Putamen (tissue), 1 donor: Measurements from ENCODE around the gene TUBA1C.

Experiments
- DNase-seq: peaks from one replicate; pipeline ENCODE4 v3.0.0-alpha.2; 2016; ENCODE audit warnings: low spot score

The TUBA1C gene

DNA sequence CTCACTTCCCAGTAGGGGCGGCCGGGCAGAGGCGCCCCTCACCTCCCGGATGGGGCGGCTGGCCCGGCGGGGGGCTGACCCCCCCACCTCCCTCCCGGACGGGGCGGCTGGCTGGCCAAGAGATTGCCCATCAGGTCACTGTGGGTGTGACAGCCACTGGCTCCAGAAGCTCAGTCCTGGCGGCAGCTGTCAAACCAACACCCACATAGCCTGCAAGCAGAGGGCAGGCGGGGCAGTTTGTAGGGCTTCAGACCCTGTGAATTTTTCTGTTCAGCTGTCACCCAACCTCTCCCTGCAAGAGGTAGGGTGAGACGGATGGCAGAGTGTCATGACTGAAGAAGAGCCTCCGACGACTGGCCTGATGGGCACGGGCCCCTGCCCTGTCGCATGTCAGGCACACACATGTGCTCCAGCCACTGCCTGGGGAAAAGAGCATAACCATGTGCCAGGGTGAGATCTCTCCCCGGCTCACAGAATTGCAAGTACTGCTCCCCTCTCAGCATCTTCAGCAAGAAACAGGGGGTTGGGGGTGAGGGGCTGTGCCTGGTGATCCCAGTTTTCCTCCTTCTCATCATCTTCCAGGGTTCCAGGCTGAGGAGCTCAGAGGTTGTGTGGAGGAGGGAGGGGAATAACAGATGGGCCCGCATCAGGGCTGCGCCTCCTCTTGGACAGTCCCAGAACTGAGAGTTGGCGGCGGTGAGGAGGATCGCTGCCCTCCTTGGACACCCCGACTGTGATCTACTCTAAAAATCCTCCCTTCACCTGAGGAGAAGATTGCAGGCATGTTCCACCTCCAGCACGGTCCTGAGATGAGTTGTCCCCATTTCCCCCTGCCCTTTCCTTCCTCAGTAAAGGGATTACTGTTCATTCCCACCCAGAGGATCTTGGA, 18.9 kb downstream of the TUBA1C start:
- no peak for DNase-seq

DNA sequence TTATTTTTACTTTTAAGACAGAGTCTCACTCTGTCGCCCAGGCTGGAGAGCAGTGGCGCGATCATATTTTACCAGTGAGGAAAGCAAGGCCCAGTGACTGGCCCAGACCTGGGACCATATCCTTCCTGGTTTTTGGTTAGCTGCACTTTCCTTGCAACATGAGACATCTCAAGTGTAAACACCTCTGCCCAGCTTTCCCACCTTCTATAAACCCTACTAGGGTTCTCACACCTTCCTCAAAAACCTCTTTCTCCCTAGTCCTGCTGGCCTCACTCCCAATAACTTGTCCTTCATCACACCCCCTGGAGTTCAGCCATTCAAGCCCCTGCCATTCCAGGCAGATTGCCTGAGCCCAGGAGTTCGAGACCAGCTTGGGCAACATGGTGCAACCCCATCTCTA, 19.8 kb downstream of the TUBA1C start:
- no peak for DNase-seq

DNA sequence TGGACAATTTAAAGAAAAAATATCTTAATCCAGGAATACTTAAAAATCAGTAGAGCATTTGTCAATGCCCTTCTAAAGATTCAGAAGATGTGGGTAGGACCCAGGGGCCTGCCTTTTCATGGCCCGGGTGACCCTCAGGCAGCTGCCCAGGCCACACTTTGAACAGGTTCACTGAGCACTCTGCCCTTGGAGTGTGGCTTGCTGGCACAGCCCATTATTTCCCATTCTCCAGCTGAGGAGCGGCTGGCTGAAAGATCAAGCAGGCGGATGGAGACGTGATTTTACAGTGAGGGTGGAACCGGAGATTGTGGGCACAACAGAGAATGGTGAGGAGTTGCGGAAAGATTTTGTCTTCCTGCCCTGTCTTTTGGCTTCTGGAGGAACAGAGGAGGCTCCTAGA, 23.0 kb downstream of the TUBA1C start:
- DNase-seq = no peak

DNA sequence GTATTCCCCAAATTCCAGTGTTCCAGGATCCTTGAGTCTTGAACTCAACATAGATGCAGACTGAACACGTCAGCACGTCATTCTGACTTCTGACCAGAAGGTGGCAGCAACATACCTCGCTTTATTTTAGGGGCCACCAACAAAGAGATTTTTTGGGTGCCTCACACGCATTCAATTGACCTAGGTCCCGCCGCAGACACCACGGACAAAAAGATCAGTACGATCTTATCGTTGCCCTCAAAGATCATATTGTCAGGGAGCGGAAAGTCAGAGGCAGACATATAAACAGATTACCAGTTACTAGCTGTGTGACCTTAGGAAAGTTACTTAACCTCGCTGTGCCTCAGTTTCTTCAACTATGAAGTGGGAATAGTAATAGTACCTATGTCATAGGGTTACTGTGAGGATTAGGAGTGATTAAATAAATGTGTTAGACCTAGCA, 23.6 kb downstream of the TUBA1C start:
- DNase-seq = no peak

DNA sequence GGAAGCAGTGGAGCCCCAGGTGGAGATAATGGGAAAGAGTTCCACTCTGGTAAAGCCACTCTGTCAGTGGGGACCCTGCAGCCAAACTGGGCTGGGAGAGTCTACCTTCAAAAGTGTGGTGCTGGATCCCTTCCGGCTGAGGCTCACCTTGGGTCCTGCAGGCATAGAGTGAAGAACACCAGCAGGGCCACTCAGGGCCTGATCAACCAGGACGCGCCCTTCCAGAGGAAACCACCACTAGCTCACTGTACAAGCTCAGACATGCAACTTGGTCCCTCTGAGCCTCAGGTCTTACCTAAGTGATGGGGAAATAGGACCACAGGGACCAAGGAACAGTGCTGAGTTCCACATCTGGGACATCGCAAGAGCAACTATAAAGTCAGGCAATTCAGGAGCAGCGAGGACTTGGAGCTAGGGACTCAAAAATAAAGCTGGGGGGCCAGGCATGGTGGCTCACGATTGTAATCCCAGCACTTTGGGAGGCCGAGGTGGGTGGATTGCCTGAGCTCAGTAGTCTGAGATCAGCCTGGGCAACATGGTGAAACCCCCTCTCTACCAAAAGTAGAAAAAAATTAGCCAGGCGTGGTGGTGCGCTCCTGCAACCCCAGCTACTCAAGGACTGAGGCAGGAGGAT, 24.2 kb downstream of the TUBA1C start:
- DNase-seq = no peak

DNA sequence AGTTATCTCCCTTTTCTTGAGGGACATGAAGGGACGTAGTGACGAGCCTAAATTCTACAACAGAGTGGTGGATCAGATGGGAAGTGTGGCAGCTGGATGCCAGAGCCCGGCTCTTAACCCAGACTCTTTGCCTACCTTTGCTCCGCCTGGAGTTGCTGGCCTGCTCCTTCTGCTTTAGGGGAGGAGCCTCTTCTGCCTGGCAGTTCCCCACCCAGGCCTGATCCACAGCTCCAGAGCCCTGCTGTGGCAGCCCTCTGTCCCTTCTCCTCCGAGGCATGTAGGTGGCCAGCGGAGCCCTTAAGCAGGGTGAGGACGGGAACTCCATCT, 27.8 kb downstream of the TUBA1C start:
- no peak for DNase-seq

DNA sequence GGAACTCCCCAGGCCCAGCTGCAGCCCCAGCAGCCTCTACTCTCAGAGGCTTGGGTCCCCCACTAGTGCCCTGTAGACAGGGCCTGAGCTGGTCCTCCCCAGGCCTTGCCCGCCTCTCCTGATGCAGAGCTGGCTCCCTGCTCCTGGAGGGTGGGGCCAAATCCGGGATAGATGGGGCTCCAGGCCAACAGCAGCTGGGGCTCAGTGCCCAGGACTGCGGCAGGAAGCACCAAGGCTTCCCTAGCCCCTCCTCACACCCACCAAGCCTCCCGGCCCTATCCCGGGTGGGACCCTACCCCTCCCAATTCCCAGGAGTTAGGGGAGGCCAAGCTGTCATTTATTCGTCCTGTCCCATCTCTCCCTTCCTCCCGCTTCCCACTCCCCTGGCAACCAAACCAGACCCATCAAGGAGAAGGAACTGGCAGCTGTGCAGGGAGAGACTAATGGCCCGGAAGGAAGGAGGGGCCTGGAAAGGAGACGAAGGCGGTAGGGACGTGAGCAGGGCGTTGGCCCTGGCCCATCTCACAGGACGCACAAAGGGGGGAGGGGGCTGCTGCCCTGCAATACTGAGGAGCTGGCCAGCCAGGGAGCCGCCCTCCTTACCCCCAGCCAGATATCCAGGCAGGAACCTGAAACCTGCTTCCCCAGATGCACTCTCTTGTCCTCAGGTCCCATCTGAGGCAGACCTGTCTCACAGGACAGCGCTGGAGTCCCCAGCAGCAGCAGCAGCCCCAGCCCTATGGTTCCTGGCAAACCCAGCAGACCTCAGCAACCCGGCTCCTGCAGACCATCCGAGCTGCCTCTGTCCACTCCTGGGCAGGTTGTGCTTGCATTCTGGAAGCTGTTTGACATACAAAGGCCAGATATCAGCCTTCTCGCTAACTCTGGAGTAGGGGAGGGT, 28.4 kb downstream of the TUBA1C start:
- no peak for DNase-seq

DNA sequence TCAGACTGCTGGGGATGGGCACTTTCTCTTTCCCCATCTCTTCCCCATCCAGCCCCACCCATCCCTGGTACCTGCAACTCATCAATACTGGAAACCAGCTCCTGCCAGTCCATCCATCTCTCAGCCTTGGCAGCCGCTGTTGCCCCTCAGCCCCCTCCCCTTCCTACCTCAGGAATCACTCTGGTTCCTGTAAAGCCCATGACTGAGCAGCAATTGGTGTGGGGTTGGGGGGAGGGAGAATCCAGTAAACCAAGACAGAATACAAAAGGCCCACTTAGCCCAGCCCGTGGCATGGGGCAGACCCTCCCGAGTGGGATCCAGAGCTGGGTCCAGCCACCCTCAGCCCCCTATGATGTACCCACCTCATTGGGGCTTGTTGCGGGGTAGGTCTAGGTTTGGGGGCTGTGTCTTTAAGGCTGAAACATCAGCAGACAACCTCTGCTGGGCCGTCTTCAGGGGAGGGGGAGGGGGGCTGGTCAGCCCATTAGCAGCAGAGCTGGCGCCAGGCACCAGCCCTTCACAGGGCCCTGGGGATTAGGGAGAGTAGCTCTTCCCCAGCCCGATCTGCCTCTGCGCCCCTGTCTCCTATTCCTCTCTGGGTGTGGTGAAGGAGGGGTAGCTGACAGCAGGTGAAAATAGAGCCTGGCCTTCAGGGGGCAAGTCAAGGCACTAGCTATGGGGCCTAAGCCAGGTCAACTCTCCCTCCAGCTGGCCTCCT, 29.4 kb downstream of the TUBA1C start:
- DNase-seq = no peak

DNA sequence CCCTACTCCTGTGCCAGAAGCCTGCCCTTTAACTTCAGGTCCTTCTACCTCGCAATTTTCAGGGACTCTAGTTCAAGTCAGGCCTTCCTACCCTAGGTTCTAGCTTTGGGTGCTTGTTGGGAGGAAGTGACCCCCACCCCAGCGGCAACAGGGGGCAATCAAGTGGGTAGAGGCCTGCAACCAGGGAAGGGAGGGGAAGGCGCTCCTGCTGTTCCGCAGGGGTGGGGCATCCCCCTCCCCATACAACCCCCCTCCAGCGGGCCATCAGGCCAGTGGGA, 29.9 kb downstream of the TUBA1C start:
- DNase-seq = no peak

DNA sequence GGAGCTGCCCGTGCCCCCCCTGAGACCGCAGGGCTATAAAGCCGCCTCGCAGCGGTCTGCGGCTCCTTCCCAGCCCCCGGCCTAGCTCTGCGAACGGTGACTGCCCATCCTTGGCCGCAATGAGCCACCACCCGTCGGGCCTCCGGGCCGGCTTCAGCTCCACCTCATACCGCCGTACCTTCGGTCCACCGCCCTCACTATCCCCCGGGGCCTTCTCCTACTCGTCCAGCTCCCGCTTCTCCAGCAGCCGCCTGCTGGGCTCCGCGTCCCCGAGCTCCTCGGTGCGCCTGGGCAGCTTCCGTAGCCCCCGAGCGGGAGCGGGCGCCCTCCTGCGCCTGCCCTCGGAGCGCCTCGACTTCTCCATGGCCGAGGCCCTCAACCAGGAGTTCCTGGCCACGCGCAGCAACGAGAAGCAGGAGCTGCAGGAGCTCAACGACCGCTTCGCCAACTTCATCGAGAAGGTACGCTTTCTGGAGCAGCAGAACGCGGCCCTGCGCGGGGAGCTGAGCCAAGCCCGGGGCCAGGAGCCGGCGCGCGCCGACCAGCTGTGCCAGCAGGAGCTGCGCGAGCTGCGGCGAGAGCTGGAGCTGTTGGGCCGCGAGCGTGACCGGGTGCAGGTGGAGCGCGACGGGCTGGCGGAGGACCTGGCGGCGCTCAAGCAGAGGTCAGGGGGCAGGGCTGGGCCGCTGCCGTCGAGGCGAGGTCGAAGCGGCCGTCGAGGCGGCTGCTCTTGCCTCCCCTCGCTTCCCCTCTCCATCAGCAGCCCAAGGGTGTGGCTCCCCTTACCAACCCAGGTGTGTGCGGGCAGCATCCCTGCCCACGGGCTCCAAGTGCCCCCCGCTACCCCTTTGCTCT, 30.4 kb downstream of the TUBA1C start, which contains the start of gene PRPH:
TSS of gene PRPH (plus strand) at position 66 of the 855 bp plus-strand sequence. CDS start at position 120, 54 bp downstream.
- DNase-seq = no peak

DNA sequence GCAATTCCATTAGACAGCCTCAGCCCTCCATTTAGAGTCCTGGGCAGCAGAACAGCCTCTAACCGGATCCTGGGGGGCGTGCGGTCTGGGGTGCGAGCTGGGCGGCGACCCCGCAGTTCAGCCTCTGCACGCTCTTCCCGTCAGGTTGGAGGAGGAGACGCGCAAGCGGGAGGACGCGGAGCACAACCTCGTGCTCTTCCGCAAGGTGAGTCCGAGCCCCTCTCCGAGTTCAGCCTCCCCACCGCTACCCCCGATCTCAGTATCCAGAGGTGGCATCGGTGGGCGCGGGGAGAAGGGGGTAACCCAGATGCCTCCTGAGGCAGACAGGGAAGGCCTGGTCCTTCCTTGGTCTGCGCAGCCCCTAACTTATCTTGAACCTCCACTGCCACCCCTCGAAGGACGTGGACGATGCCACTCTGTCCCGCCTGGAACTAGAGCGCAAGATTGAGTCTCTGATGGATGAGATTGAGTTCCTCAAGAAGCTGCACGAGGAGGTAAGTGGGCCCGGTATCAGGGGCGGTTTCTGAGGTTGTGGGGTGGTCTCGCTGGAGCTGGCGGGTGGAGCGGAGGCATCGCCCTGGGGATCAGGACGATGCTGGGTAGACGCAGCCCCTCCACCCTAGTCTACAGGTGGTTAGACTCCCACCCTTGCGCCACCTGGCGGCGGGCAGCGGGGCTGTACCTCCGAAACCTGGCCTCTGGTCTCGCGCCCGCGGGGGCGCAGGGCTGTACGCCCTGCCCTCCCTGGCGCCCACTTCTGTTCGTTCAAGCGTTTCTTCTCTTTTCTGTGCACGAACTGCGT, 31.4 kb downstream of the TUBA1C start:
- no peak for DNase-seq

DNA sequence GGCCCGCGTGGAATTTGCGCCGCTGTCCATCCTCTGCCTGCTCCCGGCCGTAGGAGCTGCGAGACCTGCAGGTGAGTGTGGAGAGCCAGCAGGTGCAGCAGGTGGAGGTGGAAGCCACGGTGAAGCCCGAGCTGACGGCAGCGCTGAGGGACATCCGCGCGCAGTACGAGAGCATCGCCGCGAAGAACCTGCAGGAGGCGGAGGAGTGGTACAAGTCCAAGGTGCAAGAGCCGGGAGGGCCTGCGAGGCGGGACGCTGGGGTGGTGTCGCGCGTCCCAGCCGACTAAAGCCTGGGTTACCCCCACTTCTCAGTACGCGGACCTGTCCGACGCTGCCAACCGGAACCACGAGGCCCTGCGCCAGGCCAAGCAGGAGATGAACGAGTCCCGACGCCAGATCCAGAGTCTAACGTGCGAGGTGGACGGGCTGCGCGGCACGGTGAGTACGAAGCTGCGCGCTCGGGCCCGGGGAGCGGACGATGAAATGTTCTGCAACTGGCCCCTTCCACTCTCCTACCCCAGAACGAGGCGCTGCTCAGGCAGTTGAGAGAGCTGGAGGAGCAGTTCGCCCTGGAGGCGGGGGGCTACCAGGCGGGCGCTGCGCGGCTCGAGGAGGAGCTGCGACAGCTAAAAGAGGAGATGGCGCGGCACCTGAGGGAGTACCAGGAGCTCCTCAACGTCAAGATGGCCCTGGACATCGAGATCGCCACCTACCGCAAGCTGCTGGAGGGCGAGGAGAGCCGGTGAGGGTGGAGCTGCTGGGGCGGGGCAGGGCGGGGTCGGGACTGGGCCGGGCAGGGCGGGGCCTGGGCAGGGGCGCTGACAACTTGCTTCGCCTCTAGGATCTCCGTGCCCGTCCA, 32.2 kb downstream of the TUBA1C start:
- DNase-seq = no peak

DNA sequence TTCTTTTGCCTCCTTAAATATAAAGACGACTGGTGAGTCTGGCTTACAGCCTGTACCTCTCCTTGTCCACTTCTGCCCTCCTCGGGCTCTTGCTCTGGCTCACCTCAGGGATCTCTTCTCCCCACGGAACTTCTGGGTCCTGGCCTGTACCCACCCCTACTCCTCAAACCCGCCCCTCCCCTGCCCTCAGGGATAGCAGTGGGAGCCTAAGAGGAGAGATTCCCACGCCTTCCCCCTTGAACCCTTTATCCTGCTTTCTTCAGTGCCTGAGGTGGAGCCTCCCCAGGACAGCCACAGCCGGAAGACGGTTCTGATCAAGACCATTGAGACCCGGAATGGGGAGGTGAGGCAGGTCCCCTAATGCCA, 32.8 kb downstream of the TUBA1C start:
- DNase-seq = no peak

DNA sequence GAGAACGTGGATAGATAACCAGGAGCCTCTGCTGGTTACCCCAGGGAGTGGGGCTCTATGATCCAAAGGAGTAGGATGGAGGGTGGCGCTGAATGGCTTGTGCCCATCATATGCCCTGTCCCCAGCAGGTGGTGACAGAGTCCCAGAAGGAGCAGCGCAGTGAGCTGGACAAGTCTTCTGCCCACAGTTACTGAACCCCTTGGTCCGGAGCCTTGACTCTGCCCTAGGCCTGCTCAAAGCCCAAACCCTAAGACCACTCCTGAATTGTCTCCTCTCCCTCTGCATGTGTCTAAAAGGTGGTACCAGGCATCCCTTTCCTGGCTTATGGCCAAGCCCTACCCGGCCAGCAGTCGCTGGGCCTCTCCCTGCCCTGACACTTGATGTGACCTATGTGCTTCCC, 33.3 kb downstream of the TUBA1C start:
- DNase-seq = no peak

DNA sequence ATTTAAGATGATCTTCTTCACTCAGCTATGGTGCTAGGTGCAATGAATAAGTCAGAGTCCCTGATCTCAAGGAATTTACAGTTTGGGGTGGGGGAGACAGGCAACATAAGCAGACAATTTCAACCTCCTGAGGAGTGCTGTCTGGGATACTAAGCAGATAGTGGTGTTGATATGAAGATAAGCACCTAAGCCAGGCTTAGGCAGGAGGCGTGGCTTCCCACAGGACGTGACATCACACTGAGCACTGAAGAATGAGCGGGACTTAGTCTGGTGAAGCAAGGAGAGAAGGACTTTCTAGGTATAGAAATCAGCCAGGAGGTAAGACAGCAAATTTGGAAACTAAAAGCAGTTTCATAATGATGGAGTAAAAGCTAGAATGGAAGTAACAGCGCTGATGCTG, 36.9 kb downstream of the TUBA1C start:
- no peak for DNase-seq

DNA sequence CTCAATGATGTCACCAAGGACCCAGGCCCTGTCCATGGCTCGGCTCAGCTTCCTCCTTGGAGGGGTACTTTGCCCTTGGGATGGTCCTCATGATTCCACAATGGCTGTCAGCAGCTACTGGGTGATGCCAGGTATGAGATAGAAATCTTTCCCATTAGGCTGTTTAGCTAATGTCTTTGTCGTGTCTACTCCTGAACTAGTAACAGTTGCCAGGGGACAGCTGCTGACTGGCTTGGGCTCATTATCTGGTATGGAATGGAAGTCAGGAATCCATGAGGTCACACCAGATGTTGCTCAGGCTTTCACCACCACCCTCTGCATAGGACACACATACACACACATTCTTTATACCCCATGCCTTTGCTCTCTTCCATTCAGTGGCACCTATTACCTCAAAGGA, 39.3 kb downstream of the TUBA1C start:
- no peak for DNase-seq

DNA sequence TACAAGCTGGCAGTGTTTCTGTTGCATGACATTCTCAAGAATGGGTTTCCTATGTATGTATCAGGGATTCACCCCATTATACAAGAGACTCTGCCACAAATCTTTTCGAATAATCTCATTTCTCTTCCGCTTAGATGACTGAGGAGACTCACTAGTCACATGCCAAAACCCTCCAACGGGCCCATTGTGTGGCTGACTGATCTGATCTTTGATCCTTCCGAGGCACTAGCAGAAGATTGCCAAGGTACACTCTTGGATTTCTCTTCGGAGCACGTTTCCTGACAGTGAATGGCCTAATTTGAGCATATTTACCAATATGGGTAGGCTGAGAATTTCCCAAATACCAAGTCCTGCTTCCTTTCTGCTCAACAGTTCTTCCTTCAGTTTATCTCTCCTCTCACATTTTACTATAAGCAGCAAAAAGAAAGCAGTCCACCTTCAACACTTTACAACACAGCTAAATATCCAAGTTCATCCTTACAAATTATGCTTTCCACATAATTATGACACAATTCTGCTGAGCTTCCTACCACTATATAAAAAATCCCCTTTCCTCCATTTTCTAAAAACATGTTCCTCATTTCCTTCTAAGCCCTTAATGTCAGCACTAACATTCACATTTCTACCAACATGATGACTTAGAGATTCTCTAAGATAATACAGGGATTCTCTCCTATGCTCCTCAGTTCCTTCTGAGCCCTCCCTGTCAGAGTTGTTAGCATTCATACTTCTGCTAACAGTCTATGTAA, 41.1 kb downstream of the TUBA1C start:
- DNase-seq = no peak

DNA sequence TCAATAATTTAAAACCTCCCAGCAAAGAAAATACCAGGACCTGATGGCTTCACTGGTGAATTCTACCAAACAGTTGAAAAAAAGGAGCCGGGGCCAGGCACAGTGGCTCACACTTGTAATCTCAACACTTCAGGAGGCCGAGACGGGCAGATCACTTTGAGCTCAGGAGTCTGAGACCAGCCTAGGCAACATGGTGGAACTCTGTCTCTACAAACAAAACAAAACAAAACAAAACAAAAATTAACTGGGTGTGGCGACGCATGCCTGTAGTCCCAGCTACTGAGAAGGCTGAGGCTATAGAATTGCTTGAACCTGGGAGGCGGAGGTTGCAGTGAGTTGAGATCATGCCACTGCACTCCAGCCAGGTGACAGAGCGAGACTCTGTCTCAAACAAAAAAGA, 44.5 kb downstream of the TUBA1C start:
- no peak for DNase-seq
